GM20431 (cell line): ENCODE results near the gene HECW1.

Experiments used
- in situ Hi-C: fragments of 300-500 bp; cut with MseI, MboI; formaldehyde crosslinking; loops from one replicate; pipeline ENCODE4 v1.15.0; 2020; ENCODE audit warnings: low sequenced_read_pairs; ENCODE audit not compliant: unreplicated experiment

The HECW1 gene

GRCh38 chr7:43394441-43395130, 282.1 kb downstream of the HECW1 start:
- in situ Hi-C loops = no loop called here

- in situ Hi-C loops = no loop called here
Measured at GRCh38 chr7:43395351-43395750, 282.9 kb downstream of the HECW1 start.

GRCh38 chr7:43396187-43396740, 283.8 kb downstream of the HECW1 start:
- in situ Hi-C loops = no loop called here

GRCh38 chr7:43398831-43399230, 286.4 kb downstream of the HECW1 start:
- in situ Hi-C loops = no loop called here

GRCh38 chr7:43405948-43406347, 293.5 kb downstream of the HECW1 start:
- in situ Hi-C loops = no loop called here

- in situ Hi-C loops = no loop called here
Measured at GRCh38 chr7:43406961-43407360, 294.5 kb downstream of the HECW1 start.

- in situ Hi-C loops = no loop called here
Measured at GRCh38 chr7:43408981-43409380, 296.5 kb downstream of the HECW1 start.

- in situ Hi-C loops = no loop called here
Measured at GRCh38 chr7:43417455-43417854, 305.0 kb downstream of the HECW1 start.

GRCh38 chr7:43430411-43430810, 318.0 kb downstream of the HECW1 start:
- in situ Hi-C loops = no loop called here

- in situ Hi-C loops = no loop called here
Measured at GRCh38 chr7:43431020-43431595, 318.7 kb downstream of the HECW1 start.

GRCh38 chr7:43433639-43434038, 321.2 kb downstream of the HECW1 start:
- in situ Hi-C loops = no loop called here

- in situ Hi-C loops = no loop called here
Measured at GRCh38 chr7:43437001-43437400, 324.6 kb downstream of the HECW1 start.

- in situ Hi-C loops = no loop called here
Measured at GRCh38 chr7:43438897-43439479, 326.5 kb downstream of the HECW1 start.

- in situ Hi-C loops = no loop called here
Measured at GRCh38 chr7:43439631-43440401, 327.4 kb downstream of the HECW1 start.

- in situ Hi-C loops = no loop called here
Measured at GRCh38 chr7:43441231-43442130, 329.0 kb downstream of the HECW1 start.

- in situ Hi-C loops = no loop called here
Measured at GRCh38 chr7:43443381-43443780, 330.9 kb downstream of the HECW1 start.

GRCh38 chr7:43444711-43445578, 332.5 kb downstream of the HECW1 start:
- in situ Hi-C loops = no loop called here

- in situ Hi-C loops = no loop called here
Measured at GRCh38 chr7:43449577-43449976, 337.1 kb downstream of the HECW1 start.

- in situ Hi-C loops = no loop called here
Measured at GRCh38 chr7:43450894-43451293, 338.4 kb downstream of the HECW1 start.
